HG02884 (cell line): ENCODE data around the gene EPN3.
A peak's percentile ranks its signal among the peaks of the same experiment; 100 is the strongest.

Experiments used
- ATAC-seq: cut with Tn5 transposase; IDR thresholded peaks from one replicate; pipeline ENCODE4 v1.9.1; 2021; ENCODE audit warnings: mild to moderate bottlenecking, moderate library complexity; ENCODE audit not compliant: unreplicated experiment

Gene EPN3

GRCh38 chr17:50547736-50548083 lies 15.2 kb downstream of the EPN3 start:
- no peak for ATAC-seq

- ATAC-seq = no peak
Measured at GRCh38 chr17:50548831-50549230, 16.3 kb downstream of the EPN3 start.

GRCh38 chr17:50549256-50549941 lies 16.9 kb downstream of the EPN3 start:
- no peak for ATAC-seq

- ATAC-seq = no peak
Measured at GRCh38 chr17:50549969-50550368, 17.4 kb downstream of the EPN3 start.

GRCh38 chr17:50550661-50551432 lies 18.3 kb downstream of the EPN3 start:
- no peak for ATAC-seq

- ATAC-seq = no peak
Measured at GRCh38 chr17:50551433-50551815, 18.9 kb downstream of the EPN3 start.

GRCh38 chr17:50551884-50552283 lies 19.3 kb downstream of the EPN3 start:
- no peak for ATAC-seq

GRCh38 chr17:50554201-50554600 lies 21.7 kb downstream of the EPN3 start:
- ATAC-seq = no peak

- no peak for ATAC-seq
Measured at GRCh38 chr17:50556803-50557202, 24.3 kb downstream of the EPN3 start.

- ATAC-seq = no peak
Measured at GRCh38 chr17:50557630-50558029, 25.1 kb downstream of the EPN3 start.

- no peak for ATAC-seq
Measured at GRCh38 chr17:50558091-50558490, 25.6 kb downstream of the EPN3 start.

GRCh38 chr17:50558581-50558940 lies 26.0 kb downstream of the EPN3 start:
- no peak for ATAC-seq

- ATAC-seq = no peak
Measured at GRCh38 chr17:50558941-50559614, 26.5 kb downstream of the EPN3 start.

GRCh38 chr17:50559674-50560184 lies 27.2 kb downstream of the EPN3 start:
- ATAC-seq = no peak

- peak; percentile 92 for ATAC-seq
Measured at GRCh38 chr17:50560185-50560824, 27.8 kb downstream of the EPN3 start, which contains the start of gene CACNA1G. TSS of gene CACNA1G (plus strand) at chr17:50560715. CDS start at chr17:50561460, 745 bp downstream.

GRCh38 chr17:50560931-50561745 lies 28.6 kb downstream of the EPN3 start:
- peak; percentile 5 for ATAC-seq

GRCh38 chr17:50561746-50562141 lies 29.2 kb downstream of the EPN3 start:
- ATAC-seq = no peak

- ATAC-seq = no peak
Measured at GRCh38 chr17:50562242-50563091, 29.9 kb downstream of the EPN3 start.

- no peak for ATAC-seq
Measured at GRCh38 chr17:50563092-50563511, 30.6 kb downstream of the EPN3 start.
